GM18519 (cell line): ENCODE results near the gene CCDC27.
"Not testable (repeated sequence)": the region's sequence is repeated elsewhere in the genome, so short reads cannot be mapped to it uniquely, and the experiment has no call there.

Experiments
- ATAC-seq: cut with Tn5 transposase; IDR thresholded peaks from one replicate; pipeline ENCODE4 v1.9.1; 2021; ENCODE audit warnings: mild to moderate bottlenecking, moderate library complexity; ENCODE audit not compliant: unreplicated experiment, low FRiP score

CCDC27 gene

GRCh38 chr1:3787745-3788605, 35.7 kb downstream of the CCDC27 start:
- no peak for ATAC-seq

GRCh38 chr1:3788756-3789420, 36.6 kb downstream of the CCDC27 start:
- no peak for ATAC-seq

GRCh38 chr1:3789421-3790300, 37.4 kb downstream of the CCDC27 start:
- ATAC-seq, result no peak

- ATAC-seq, result no peak
These were observed 38.3 kb downstream of the CCDC27 start for GRCh38 chr1:3790500-3790923.

- ATAC-seq, result no peak
These were observed 38.7 kb downstream of the CCDC27 start for GRCh38 chr1:3790952-3791351.

- ATAC-seq, result no peak
These were observed 43.4 kb downstream of the CCDC27 start for GRCh38 chr1:3795453-3796214.

GRCh38 chr1:3796215-3797061, 44.2 kb downstream of the CCDC27 start, which contains the start of gene LRRC47:
LRRC47 (minus strand) TSS chr1:3796498; CDS start chr1:3796476, 22 bp downstream.
- ATAC-seq, result peak; percentile 93

- no peak for ATAC-seq
These were observed 47.9 kb downstream of the CCDC27 start for GRCh38 chr1:3799976-3800685.

- not testable (repeated sequence) for ATAC-seq
These were observed 48.5 kb downstream of the CCDC27 start for GRCh38 chr1:3800795-3801194.

GRCh38 chr1:3803905-3804626, 51.8 kb downstream of the CCDC27 start:
- ATAC-seq, result no peak

GRCh38 chr1:3804627-3804944, 52.3 kb downstream of the CCDC27 start:
- ATAC-seq, result not testable (repeated sequence)

GRCh38 chr1:3805038-3805437, 52.8 kb downstream of the CCDC27 start:
- ATAC-seq, result no peak

GRCh38 chr1:3807769-3808168, 55.5 kb downstream of the CCDC27 start:
- ATAC-seq, result no peak

- no peak for ATAC-seq
These were observed 57.4 kb downstream of the CCDC27 start for GRCh38 chr1:3809680-3810079.

GRCh38 chr1:3810149-3810761, 58.0 kb downstream of the CCDC27 start:
- ATAC-seq, result not testable (repeated sequence)

- ATAC-seq, result no peak
These were observed 59.3 kb downstream of the CCDC27 start for GRCh38 chr1:3811595-3811911.

GRCh38 chr1:3814065-3814464, 61.8 kb downstream of the CCDC27 start:
- no peak for ATAC-seq
